Smooth muscle cell of the pulmonary artery (primary cell): ENCODE measurements around the gene ANKRD30A. TPM values are rescaled to one million over a fixed set of nuclear protein-coding genes. Genes with fewer than 3 reads are reported as not detected.

Experiments
- total RNA-seq: library from RNA; depleted of rRNA; stranded (reverse); fragments of >200 nt; gene quantifications from 2 replicates; pipeline ENCODE4 v1.2.3, GENCODE V29; 2014

The ANKRD30A gene, protein sequence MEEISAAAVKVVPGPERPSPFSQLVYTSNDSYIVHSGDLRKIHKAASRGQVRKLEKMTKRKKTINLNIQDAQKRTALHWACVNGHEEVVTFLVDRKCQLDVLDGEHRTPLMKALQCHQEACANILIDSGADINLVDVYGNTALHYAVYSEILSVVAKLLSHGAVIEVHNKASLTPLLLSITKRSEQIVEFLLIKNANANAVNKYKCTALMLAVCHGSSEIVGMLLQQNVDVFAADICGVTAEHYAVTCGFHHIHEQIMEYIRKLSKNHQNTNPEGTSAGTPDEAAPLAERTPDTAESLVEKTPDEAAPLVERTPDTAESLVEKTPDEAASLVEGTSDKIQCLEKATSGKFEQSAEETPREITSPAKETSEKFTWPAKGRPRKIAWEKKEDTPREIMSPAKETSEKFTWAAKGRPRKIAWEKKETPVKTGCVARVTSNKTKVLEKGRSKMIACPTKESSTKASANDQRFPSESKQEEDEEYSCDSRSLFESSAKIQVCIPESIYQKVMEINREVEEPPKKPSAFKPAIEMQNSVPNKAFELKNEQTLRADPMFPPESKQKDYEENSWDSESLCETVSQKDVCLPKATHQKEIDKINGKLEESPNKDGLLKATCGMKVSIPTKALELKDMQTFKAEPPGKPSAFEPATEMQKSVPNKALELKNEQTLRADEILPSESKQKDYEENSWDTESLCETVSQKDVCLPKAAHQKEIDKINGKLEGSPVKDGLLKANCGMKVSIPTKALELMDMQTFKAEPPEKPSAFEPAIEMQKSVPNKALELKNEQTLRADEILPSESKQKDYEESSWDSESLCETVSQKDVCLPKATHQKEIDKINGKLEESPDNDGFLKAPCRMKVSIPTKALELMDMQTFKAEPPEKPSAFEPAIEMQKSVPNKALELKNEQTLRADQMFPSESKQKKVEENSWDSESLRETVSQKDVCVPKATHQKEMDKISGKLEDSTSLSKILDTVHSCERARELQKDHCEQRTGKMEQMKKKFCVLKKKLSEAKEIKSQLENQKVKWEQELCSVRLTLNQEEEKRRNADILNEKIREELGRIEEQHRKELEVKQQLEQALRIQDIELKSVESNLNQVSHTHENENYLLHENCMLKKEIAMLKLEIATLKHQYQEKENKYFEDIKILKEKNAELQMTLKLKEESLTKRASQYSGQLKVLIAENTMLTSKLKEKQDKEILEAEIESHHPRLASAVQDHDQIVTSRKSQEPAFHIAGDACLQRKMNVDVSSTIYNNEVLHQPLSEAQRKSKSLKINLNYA (N-terminal part only)
- not detected in 2 replicates for total RNA-seq

DNA sequence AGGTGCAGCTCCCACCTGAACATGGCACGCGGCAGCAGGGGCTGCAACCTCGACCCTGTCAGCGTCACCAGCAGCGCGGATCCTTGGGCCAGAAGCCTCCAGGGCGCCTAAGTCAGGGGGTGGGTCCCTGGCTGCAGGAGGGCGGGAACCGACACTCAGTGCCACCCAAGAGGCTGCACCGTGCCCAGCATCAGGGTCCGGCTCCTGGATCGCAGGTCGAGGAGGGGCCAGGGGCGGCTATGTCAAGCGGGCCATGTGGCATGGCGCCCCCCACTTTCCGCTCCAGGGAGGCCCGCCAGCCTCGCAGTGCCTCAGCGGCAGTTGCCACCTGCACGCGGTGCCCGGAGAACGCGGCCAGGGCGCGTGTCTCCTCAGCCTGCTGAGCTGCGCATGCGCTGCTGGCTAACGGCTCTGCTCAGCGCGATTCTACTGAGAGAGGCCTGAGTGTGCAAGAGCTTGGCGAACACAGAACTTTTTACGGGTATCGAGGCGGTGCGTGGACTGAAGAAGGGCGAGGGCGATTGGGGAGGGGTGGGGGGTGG lies at the start of gene ANKRD30A:
Gene ANKRD30A, plus strand, starts transcription at position 408 of the 542 bp plus-strand sequence. CDS start 190 bp downstream, outside the sequence.

